Ovary (tissue), 3 donors: Measurements from ENCODE around the gene FKBP11.

Experiments
- CTCF ChIP-seq, 3 donors: fragments of 450-650 bp in 2 of 3; fragments of 200-600 bp in 1 of 3; IDR thresholded peaks; one replicate each; pipeline versions ENCODE4 v1.5.1 to v1.8.0; 2016 to 2022; ENCODE audit warnings: antibody characterized with exemption in 3 of 3, mild to moderate bottlenecking in 1 of 3
- EP300 ChIP-seq: sonication (generic); formaldehyde crosslinking; IDR thresholded peaks from one replicate; pipeline ENCODE4 v1.6.1; 2017; ENCODE audit warnings: antibody characterized with exemption
- donor health status: DM: no; HTN: no; CAD: no.

GRCh38 chr12:48923117-48923516, 2.2 kb downstream of the FKBP11 start:
- no peak for TF ChIP-seq CTCF (IDR thresholded peaks at IDR 0.05)
- TF ChIP-seq EP300 = no peak
